GM23338 (cell line): Measurements from ENCODE around the gene ERFE. TPM values are rescaled to one million over a fixed set of nuclear protein-coding genes. Genes with fewer than 3 reads are reported as not detected.

ENCODE experiments used
- EZH2 ChIP-seq: fragments of 200-600 bp; sonication (generic); IDR thresholded peaks from one replicate; pipeline ENCODE4 v1.8.0; 2017; ENCODE audit warnings: antibody characterized with exemption, mild to moderate bottlenecking, low read depth; ENCODE audit not compliant: unreplicated experiment
- NANOG ChIP-seq: IDR thresholded peaks from 2 replicates; pipeline ENCODE4 v1.6.1; 2016; ENCODE audit warnings: antibody characterized with exemption, borderline replicate concordance
- ZNF114 ChIP-seq: fragments of 250-450 bp; sonication (Bioruptor Pico); IDR thresholded peaks from 2 replicates; pipeline ENCODE4 v1.5.0; 2020; ENCODE audit warnings: mild to moderate bottlenecking, moderate library complexity
- ZNF331 ChIP-seq: fragments of 250-450 bp; sonication (Bioruptor Pico); IDR thresholded peaks from 2 replicates; pipeline ENCODE4 v1.5.0; 2020; ENCODE audit warnings: low read depth, mild to moderate bottlenecking, moderate library complexity
- polyA plus RNA-seq: library from polyadenylated mRNA; unstranded; fragments of >200 nt; fragmentation: Nextera tagmentation; extraction: Ambion mirVana; gene quantifications from 2 replicates; pipeline ENCODE4 v1.2.1, GENCODE V29; 2016
- total RNA-seq: library from RNA; depleted of rRNA; stranded (reverse); fragments of >200 nt; shearing (Covaris generic); gene quantifications from 2 replicates; pipeline ENCODE4 v1.2.3, GENCODE V29; 2014
- TF ChIP-seq, protein P1 (sequence below): fragments of 250-450 bp; sonication (Bioruptor Pico); IDR thresholded peaks from 2 replicates; pipeline ENCODE4 v1.5.0; 2020; ENCODE audit warnings: mild to moderate bottlenecking, moderate library complexity
- TF ChIP-seq, protein P2 (sequence below): IDR thresholded peaks from one replicate; pipeline ENCODE4 v1.6.1; 2018; ENCODE audit warnings: antibody characterized with exemption; ENCODE audit not compliant: unreplicated experiment
- TF ChIP-seq, protein P3 (sequence below), 2 experiments: fragments of 200-600 bp in 1 of 2; sonication (generic) in 1 of 2; conservative IDR thresholded peaks; 2 replicates each; pipeline versions ENCODE4 v1.5.1 to v1.6.1; 2016 to 2017; ENCODE audit warnings: antibody characterized with exemption in 2 of 2, low read depth in 2 of 2, mild to moderate bottlenecking in 2 of 2, moderate library complexity in 1 of 2

The ERFE gene
- total and polyA plus RNA-seq, 2 experiments from 2014 or later, result 1.0 to 3.3 TPM

DNA sequence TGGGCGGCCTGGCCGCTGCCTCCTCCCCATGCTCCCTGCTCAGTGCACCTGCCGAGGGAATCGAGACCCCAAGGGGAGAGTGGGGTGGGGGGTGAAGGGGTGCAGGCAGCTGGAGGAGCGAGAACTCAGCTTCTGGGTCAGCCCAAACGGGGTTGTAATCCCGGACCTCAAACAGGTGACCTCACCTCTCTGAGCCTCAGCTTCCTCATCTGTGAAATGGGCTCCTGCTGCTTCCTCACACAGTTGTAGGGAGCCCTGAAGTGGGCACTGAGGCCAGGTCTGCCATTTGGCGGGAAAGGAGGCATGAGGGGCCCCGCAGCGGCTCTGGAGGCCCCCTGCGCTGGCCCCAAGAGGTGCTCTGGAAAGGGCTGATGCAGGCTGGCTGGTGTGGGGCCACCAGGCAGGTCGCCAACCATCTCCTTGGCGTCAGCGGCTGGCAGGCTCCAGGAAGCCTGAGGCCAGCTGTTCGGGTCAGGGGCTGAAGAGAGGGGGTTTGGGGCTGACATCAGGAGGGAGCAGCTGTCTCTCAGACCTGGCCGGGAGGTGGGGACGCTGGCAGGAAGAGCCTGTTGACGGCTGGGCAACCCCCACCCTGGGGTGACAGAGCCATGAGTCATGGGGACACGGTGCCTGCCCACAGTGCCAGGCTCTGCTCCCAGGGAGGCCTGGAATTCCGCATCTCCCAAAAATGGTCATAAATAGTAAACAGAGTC lies 15.4 kb upstream of the ERFE start (continued):
- TF ChIP-seq, protein P1, sequence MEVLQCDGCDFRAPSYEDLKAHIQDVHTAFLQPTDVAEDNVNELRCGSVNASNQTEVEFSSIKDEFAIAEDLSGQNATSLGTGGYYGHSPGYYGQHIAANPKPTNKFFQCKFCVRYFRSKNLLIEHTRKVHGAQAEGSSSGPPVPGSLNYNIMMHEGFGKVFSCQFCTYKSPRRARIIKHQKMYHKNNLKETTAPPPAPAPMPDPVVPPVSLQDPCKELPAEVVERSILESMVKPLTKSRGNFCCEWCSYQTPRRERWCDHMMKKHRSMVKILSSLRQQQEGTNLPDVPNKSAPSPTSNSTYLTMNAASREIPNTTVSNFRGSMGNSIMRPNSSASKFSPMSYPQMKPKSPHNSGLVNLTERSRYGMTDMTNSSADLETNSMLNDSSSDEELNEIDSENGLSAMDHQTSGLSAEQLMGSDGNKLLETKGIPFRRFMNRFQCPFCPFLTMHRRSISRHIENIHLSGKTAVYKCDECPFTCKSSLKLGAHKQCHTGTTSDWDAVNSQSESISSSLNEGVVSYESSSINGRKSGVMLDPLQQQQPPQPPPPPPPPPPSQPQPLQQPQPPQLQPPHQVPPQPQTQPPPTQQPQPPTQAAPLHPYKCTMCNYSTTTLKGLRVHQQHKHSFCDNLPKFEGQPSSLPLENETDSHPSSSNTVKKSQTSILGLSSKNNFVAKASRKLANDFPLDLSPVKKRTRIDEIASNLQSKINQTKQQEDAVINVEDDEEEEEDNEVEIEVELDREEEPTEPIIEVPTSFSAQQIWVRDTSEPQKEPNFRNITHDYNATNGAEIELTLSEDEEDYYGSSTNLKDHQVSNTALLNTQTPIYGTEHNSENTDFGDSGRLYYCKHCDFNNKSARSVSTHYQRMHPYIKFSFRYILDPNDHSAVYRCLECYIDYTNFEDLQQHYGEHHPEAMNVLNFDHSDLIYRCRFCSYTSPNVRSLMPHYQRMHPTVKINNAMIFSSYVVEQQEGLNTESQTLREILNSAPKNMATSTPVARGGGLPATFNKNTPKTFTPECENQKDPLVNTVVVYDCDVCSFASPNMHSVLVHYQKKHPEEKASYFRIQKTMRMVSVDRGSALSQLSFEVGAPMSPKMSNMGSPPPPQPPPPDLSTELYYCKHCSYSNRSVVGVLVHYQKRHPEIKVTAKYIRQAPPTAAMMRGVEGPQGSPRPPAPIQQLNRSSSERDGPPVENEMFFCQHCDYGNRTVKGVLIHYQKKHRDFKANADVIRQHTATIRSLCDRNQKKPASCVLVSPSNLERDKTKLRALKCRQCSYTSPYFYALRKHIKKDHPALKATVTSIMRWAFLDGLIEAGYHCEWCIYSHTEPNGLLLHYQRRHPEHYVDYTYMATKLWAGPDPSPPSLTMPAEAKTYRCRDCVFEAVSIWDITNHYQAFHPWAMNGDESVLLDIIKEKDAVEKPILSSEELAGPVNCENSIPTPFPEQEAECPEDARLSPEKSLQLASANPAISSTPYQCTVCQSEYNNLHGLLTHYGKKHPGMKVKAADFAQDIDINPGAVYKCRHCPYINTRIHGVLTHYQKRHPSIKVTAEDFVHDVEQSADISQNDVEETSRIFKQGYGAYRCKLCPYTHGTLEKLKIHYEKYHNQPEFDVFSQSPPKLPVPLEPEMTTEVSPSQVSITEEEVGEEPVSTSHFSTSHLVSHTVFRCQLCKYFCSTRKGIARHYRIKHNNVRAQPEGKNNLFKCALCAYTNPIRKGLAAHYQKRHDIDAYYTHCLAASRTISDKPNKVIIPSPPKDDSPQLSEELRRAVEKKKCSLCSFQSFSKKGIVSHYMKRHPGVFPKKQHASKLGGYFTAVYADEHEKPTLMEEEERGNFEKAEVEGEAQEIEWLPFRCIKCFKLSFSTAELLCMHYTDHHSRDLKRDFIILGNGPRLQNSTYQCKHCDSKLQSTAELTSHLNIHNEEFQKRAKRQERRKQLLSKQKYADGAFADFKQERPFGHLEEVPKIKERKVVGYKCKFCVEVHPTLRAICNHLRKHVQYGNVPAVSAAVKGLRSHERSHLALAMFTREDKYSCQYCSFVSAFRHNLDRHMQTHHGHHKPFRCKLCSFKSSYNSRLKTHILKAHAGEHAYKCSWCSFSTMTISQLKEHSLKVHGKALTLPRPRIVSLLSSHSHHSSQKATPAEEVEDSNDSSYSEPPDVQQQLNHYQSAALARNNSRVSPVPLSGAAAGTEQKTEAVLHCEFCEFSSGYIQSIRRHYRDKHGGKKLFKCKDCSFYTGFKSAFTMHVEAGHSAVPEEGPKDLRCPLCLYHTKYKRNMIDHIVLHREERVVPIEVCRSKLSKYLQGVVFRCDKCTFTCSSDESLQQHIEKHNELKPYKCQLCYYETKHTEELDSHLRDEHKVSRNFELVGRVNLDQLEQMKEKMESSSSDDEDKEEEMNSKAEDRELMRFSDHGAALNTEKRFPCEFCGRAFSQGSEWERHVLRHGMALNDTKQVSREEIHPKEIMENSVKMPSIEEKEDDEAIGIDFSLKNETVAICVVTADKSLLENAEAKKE (CRISPR knock-in tag), result no peak
- TF ChIP-seq, protein P2, sequence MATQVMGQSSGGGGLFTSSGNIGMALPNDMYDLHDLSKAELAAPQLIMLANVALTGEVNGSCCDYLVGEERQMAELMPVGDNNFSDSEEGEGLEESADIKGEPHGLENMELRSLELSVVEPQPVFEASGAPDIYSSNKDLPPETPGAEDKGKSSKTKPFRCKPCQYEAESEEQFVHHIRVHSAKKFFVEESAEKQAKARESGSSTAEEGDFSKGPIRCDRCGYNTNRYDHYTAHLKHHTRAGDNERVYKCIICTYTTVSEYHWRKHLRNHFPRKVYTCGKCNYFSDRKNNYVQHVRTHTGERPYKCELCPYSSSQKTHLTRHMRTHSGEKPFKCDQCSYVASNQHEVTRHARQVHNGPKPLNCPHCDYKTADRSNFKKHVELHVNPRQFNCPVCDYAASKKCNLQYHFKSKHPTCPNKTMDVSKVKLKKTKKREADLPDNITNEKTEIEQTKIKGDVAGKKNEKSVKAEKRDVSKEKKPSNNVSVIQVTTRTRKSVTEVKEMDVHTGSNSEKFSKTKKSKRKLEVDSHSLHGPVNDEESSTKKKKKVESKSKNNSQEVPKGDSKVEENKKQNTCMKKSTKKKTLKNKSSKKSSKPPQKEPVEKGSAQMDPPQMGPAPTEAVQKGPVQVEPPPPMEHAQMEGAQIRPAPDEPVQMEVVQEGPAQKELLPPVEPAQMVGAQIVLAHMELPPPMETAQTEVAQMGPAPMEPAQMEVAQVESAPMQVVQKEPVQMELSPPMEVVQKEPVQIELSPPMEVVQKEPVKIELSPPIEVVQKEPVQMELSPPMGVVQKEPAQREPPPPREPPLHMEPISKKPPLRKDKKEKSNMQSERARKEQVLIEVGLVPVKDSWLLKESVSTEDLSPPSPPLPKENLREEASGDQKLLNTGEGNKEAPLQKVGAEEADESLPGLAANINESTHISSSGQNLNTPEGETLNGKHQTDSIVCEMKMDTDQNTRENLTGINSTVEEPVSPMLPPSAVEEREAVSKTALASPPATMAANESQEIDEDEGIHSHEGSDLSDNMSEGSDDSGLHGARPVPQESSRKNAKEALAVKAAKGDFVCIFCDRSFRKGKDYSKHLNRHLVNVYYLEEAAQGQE, result no peak
- TF ChIP-seq ZNF331 (CRISPR knock-in tag) (no peak), NANOG (no peak), ZNF114 (no peak), EZH2 (no peak)
- TF ChIP-seq, protein P3, sequence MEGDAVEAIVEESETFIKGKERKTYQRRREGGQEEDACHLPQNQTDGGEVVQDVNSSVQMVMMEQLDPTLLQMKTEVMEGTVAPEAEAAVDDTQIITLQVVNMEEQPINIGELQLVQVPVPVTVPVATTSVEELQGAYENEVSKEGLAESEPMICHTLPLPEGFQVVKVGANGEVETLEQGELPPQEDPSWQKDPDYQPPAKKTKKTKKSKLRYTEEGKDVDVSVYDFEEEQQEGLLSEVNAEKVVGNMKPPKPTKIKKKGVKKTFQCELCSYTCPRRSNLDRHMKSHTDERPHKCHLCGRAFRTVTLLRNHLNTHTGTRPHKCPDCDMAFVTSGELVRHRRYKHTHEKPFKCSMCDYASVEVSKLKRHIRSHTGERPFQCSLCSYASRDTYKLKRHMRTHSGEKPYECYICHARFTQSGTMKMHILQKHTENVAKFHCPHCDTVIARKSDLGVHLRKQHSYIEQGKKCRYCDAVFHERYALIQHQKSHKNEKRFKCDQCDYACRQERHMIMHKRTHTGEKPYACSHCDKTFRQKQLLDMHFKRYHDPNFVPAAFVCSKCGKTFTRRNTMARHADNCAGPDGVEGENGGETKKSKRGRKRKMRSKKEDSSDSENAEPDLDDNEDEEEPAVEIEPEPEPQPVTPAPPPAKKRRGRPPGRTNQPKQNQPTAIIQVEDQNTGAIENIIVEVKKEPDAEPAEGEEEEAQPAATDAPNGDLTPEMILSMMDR (conservative IDR thresholded peaks at IDR 0.05; ENCODE audit: low read depth in 2 of 2), result no peak
